ENCODE data around the gene DNTTIP2.

GRCh38 chr1:93917302-93917701 is 38.3 kb upstream of the DNTTIP2 start:
- no peak for TF ChIP-seq CTCF (IDR thresholded peaks at IDR 0.05; ENCODE audit: insufficient read depth, low read length, poor library complexity, severe bottlenecking)
- TF ChIP-seq EZH2phosphoT487 (conservative IDR thresholded peaks at IDR 0.05; ENCODE audit: low read length), result no peak
